Stimulated activated CD4-positive, alpha-beta T cell treated with anti-CD3 and anti-CD28 coated beads, Interleukin-2, amount 100 ng/mL, for 48 hours (primary cell): ENCODE results near the gene MT1F.
"Not testable (repeated sequence)": the region's sequence is repeated elsewhere in the genome, so short reads cannot be mapped to it uniquely, and the experiment has no call there.

Experiments
- DNase-seq, 2 donors: peaks; one replicate each; pipeline ENCODE4 v3.0.0-alpha.2; 2020

MT1F gene

DNA sequence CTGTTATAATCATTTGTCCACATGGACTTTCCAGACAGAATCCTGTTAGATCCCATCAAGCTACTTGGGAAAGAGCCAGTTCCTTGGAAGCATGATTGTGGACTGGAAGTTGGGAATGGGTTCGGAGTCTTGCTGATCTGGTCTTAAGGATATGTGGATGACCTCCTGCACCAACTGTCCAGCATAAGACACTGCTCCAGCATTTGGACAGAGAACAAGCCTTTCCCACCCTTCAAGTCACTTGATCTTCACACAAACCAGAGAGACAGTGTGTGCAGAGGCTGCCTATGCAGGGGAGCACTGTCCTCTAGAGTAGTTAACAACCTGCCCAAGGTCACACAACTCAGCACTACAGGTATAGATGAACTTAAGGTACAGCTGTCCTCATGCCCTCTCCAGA lies 11.9 kb upstream of the MT1F start:
- DNase-seq, result no peak

DNA sequence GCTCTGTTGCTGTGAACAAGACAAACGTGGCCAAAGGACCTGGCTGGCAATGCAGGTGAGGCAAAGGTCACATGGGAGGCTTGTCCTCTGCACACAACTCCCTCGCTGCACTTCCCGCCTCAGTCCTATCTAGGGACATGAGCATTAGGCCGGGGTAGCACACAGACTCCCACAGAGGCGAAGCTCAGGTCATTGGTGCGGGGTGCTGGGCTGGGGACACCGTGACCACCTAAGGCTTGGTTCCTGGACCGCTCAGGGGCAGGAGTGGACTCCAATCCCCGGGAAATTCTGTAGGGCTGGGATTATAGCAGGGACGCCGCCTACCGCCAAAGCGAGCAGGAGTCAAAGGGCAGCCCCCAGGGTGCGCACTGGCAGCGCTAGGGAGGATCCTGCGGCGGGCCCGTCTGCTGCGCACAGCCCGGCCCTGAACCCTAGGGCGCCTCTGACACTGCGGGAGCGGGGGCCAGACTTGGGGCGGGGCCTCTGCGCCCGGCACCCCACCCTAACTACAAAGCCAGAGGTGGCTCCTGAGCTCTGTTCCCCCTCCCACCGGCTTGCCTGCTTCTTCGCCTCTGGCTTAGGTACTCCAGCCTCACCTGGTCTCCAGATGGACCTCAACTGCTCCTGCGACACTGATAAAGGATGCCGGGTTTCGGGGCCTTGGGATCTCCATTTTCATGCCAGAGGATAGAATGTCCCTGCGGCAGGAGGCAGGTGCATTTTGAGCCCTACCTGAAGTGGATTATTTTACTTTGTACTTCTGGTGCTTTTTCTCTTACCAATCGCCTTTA lies 9.9 kb upstream of the MT1F start:
- DNase-seq, result no peak

DNA sequence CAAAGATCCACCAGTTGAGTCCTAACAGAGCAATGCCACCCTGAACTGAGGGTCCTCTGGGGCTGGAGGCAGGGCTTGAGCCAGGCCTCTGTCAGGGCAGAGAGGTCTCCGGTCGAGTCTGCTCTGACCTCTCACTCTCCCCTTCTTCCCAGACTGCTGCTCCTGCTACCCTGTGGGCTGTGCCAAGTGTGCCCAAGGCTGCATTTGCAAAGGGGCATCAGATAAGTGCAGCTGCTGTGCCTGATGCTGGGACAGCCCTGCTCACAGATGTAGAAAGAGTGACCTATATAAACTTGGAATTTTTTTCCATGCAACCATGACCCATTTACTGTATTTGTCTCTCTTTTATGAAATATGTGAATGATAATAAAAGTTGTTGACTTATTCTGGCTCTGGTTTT lies 8.5 kb upstream of the MT1F start:
- no peak for DNase-seq

DNA sequence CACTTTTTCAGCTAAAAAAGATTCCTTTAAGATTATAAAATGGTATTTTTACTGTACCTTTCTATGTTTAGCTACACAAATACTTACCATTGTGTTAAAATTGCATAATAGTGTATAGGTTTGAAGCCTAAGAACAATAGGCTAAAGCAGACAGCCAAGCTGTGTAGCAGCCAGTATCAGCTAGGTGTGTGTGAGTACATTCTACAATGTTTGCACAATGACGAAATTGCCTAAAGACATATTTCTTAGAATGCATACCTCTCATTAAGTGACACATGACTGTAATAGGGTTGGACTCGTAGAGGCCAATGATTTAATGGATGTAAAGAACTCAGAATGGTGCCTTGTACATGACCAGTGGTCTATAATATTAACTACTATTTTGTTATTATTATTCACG lies 7.9 kb upstream of the MT1F start:
- DNase-seq, result no peak

DNA sequence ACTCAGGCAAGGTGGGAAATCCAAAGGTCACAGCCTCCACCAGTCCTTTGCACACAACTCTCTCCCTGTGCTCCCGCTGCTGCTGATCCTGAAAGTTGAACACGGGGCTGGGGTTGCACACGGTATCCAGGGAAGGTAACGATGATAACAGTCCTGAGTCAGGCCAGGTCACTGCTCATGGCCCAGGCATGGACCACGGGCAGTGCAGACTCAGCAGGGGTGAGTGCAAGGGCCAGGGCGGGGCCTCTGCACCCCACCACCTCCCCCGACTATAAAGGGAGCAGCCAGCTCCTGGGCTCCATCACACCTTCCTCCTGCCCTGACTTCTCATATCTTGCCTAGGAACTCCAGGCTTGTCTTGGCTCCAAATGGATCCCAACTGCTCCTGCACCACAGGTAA lies 6.2 kb upstream of the MT1F start, which contains the start of gene MT1B:
Gene MT1B, plus strand, starts transcription at position 301 of the 400 bp plus-strand sequence. Its CDS starts 68 bp downstream, at position 369.
- no peak for DNase-seq

DNA sequence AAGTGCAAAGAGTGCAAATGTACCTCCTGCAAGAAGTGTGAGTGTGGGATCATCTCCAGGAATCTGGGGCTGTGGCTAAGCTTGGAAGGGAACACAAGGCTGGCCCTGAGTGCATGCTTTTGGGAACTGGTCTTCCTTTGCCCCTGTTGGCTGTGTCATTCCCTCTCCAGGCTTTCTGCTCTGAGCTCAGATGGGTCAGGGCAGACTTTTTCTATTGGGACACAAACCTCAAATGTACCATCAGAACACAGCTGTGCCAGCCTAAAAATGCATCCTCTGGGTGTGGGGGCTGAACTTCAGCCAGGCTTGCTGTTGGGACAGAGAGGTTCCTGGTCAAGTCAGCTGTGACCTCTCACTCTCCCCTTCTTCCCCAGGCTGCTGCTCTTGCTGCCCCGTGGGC lies 5.2 kb upstream of the MT1F start:
- DNase-seq, result no peak

DNA sequence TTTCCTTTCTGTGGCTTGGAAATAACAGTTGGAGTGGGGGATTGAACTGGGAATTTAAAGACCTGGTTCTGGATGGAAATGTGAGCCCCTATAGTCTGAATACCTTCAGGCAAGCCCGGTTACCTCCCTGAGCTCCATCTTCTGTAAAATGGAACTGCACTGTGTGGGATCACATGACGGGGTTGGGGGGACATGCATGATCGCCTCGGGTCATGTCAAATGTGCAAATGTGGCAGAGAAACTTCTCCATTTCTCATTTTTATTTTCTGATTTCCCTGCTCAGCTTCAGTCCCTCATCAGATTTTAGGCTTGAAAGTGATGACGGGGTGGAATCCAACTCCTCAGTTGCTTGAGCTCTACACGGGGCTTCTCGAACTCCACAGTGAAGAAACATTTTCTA lies 4.5 kb upstream of the MT1F start:
- DNase-seq, result no peak

DNA sequence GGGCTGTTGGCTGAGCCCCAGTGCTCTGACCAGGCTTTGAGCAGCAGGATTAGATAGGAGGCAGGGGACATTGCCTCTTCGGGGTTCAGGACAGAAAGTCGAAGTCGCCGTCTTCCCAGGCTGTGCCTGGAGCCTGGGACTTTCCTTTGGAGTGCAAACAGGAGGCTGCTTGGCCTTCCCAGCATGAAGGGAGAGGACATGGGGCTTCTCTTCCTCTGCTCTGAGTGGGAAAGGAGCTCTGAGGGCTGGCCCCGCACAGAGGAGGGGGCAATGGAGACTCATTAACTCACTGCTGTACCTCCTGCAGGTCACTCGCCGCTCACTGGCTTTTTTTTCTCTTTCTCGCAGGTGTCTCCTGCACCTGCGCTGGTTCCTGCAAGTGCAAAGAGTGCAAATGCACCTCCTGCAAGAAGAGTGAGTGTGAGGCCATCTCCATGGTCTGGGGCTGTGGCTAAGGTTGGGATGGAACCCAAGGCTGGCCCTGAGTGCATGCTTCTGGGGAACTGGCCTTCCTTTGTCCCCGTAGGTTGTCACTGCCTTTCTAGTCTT lies 642 bp downstream of the MT1F start:
- no peak for DNase-seq

DNA sequence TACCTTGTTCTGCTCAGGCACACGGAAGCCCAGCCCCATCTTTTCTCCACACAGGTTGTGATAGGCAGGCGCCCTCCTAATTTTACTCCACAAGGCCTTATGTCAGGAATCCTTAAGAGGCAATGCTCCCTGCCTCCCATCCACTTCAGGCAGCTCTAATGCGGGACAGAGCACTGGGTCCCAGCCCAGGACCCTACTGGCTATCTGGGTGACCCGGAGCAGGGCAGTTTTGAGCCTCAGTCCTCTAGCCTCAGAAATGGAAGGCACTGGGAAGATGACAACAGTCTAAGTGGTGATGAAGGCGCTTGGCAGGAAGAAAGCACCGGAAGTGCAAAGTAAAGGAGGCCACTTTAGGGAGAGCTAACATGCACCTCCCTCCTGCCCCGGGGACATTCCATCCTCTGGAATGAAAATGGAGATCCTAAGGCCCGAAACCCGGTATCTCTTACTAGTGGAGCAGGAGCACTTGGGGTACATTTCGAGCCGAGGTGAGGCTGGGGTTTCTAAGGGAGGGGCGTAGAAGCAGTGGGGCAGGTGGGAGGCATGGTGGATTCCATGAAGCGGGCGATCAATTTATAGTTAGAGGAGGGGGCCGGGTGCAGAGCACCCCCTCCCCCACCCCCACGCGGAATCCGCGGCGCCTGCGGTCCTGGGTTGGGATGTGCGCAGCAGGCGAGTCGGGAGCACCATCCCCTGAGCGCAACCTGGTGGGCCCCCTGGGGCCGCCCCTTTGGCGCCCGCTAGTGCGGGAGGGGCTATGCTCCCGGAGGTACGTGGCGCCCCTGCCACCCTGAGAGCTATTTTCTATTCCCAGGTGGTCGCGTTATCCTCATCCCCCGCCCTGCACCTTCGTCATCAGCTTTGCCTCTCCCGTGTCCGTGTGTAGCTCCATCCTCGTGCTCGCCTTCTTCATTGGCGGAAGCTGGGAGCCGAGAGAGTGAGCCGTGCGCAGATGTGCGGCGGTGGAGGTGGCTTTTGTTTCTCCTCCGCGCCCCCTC lies 4.9 kb downstream of the MT1F start:
- no peak for DNase-seq

DNA sequence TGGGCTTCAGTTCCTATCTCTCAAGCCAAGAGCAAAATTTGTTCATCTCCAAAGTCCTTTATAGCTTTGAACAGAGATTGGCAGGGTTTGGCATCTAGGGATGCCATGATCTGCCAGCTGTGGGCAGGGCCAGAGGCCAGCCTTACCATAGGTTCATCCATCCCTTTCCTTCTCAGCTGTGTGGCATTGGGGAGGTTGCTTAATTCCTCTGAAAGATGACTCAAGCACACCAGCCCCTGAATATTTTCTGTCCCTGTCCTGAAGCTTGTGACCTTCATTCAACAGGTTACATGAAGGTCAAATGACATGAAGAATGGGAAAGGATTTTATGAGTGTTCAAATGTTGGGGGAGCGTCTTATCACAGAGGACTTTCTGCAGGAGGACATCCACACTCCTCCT lies 6.7 kb downstream of the MT1F start:
- DNase-seq, result no peak

DNA sequence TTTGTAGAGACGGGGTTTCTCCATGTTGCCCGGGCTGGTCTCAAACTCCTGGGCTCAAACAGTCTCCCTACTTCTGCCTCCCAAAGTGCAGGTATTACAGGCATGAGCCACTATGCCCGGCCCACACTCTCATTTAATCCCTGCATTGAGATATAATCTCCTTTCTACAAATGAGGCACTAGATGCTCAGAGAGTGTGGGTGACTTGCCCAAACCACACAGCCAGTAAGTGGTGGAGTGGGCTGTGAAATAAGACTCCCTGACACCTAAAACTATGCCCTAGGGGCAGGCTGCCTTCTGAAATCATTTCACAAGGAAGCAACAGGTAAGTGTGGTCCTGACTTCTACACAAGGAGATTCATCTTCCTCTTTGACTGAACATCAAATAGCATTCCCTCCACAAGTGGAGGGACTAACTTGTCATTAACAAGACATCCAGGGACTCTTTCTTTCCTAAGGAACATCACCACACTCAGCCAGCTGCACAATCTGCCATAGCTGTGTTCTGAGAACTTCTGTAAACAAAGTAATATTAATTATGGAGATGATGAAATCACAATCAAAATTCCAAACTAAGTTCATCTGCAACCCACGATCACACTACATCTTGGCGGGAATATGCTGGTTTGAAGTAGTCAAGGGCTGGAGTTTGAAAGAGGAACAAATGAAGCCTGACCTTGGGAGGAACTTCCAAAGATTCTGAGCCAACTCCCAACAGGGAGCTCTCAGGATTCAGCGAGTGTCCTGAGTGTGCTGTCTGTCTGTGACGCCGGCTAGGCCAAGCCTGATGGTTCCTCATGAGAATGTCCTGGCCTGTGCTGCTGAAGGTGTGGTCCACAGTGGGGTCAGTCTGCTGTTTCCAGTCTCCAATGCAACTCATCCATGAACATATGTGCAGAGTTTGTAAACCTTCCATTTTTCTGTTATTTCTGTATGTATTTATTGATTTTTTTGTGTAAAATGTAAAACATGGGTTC lies 7.8 kb downstream of the MT1F start:
- not testable (repeated sequence) for DNase-seq

DNA sequence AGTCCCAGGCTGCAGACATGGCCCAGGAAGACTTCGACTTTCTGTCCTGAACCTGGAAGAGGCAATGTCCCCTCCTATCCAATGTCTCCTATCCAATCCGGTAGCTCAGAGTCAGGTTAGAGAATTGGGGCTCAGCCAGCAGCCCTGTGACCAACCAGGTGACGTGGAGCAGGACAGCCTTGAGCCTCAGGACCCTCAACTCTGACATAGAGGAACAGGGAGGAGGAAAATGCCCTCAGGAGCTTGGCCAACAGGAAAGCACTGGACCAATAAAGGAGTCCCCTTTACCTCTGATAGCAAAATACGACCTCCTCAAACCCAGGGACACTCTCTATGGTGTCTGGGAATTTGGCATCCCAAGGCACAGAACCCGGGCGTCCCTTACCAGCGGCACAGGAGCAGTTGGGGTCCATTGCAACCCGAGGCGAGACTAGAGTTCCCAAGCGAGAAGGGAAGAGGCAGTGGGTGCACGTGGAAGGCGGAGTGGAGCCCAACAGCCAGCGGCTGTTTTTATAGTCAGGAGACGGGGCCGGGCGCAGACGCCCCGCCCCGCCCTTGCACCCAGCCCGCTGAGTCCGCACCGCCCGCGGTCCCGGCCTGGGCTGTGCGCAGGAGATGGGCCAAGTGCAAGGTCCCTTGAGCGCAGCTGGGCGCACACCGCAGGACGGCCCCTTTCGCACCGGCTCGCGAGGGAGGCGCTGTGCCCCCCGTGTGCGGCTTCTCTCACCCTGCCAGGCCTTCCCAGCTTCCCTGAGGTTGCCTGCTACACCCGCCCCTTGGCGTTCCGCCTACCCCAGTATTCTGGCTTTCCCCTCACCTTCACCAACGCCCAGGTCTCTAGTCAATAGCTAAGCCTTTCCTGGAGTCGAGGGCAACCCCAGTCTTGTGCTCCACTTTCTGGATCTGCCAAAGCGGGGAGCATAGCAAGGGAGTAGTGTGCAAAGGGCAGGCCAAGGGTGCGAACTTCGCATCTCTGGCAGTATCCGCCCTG lies 10.1 kb downstream of the MT1F start, which contains the start of gene MT1G:
Gene MT1G, minus strand, starts transcription at position 485 of the 991 bp plus-strand sequence. Its CDS starts 72 bp downstream, at position 413.
- DNase-seq, result peak in 1 of 2 donors; percentile 30

DNA sequence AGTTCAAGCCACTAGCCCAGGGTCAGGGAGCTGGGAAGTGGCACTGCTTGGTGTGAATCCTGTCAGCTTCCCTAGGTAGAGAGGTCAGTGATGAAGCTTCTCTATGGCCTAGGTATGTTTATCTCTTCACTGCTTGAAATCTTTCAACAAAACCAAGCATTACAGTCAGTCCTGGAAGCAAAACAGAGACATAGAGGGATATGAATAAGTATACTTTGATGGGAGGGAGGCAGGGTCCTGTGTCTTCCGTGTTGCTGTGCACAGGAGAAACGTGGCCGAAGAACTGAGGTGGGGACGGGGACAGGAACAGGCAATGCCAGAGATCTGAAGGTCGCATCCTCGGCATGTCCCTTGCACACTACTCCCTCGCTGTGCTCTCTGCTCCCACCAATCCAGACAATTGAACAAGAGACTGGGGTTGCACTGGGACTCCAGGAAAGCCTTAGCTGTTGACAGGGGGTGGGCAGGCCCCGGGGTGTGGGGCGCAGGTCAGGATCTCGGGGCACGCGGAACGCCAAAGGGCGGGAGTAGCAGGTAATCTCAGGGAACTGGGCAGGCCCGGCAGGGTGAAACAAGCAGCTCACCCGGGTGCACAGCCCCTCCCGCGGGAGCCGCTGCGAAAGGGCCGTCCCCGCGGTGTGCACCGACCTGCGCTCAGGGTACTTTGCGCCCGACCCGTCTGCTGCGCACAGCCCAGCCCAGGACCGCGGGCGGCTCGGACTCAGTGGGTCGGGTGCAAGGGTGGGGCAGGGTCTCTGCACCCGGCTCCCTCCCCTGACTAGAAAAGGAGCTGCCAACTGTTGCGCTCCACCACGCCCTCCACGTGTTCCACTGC lies 11.5 kb downstream of the MT1F start, which contains the start of gene MT1H:
Gene MT1H, plus strand, starts transcription at position 810 of the 835 bp plus-strand sequence. CDS start 71 bp downstream, outside the sequence.
- DNase-seq, result no peak

DNA sequence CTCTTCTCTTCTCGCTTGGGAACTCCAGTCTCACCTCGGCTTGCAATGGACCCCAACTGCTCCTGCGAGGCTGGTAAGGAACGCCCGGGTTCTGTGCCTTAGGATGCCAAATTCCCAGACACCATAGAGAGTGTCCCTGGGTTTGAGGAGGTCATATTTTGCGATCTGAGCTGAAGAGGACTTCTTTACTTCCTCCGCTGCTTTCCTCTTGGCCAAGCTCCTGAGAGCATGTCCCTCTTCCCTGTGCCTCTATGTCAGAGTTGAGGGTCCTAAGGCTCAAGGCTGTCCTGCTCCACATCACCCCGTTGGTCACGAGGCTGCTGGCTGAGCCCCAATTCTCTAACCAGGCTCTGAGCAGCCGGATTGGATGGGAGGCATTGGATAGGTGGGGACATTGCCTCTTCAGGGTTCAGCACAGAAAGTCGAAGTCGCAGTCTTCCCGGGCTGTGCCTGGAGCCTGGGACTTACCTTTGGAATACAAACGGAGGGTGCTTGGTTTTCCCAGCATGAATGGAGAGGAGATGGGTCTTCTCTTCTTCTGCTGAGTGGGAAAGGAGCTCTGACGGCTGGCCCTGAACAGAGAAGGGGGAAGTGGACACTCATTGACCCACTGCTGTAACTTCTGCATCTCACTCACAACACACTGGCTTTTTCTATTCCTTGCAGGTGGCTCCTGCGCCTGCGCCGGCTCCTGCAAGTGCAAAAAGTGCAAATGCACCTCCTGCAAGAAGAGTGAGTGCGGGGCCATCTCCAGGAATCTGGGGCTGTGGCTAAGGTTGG lies 12.3 kb downstream of the MT1F start:
- no peak for DNase-seq

DNA sequence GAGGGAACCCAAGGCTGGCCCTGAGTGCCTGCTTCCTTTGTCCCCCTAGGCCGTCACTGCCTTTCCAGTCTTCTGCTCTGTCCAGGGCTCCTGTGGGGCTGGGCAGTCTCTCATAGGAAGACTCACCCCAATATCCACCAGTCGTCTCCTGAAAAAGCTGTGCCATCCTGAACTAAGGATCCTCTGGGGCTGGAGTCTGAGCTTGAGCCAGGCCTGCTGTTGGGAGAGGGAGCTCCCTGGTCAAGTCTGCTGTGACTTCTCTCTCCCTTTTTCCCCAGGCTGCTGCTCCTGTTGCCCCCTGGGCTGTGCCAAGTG lies 12.8 kb downstream of the MT1F start:
- no peak for DNase-seq

DNA sequence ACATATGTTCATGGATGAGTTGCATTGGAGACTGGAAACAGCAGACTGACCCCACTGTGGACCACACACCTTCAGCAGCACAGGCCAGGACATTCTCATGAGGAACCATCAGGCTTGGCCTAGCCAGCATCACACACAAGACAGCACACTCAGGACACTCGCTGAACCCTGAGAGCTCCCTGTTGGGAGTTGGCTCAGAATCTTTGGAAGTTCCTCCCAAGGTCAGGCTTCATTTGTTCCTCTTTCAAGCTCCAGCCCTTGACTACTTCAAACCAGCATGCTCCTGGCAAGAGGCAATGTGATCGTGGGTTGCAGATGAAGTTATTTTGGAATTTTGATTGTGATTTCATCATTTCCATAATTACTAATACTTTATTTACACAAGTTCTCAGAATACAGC lies 13.9 kb downstream of the MT1F start:
- DNase-seq, result not testable (repeated sequence)

DNA sequence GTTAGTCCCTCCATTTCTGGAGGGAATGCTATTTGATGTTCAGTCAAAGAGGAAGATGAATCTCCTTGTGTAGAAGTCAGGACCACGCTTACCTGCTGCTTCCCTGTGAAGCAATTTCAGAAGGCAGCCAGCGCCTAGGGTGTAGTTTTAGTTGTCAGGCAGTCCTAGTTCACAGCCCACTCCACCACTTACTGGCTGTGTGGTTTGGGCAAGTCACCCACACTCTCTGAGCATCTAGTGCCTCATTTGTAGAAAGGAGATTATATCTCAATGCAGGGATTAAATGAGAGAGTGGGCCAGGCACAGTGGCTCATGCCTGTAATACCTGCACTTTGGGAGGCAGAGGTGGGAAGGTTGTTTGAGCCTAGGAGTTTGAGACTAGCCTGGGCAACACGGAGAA lies 14.4 kb downstream of the MT1F start:
- DNase-seq, result not testable (repeated sequence)

DNA sequence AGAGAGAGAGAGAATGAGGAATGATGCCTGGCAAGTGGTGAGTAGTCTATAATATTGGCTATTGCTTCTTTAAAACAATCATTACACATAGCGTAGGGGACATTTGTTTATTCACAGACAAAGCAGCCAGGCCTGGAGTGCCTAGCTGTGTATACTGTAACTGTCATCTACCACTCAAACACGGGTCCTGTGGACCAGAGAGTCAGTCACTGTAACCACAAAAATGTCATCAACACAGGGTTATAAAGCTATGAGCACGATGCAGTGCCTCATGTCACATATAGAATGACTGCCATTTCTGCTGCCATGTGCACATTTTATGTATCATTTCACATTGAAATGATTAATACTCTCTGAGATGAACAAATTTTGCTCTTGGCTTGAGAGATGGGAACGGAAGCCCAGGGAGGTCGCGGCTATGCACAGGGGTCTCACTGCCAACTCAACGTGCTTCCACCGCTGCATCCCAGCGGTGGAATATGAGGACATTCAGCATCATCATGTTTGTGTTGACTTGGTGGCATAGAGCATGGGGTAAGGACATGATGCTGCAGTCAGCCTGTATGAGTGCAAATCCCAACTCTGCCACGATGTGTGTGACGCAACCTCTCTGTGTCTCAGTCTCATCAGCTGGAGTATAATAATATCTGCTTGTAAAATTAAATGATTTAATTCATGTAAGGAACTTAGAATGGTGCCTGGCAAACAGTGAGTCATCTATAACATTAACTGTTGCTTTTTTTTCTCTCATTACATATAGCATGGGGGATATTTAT lies 15.2 kb downstream of the MT1F start:
- no peak for DNase-seq
